ENCODE data around the gene C11orf68.

The C11orf68 gene

DNA sequence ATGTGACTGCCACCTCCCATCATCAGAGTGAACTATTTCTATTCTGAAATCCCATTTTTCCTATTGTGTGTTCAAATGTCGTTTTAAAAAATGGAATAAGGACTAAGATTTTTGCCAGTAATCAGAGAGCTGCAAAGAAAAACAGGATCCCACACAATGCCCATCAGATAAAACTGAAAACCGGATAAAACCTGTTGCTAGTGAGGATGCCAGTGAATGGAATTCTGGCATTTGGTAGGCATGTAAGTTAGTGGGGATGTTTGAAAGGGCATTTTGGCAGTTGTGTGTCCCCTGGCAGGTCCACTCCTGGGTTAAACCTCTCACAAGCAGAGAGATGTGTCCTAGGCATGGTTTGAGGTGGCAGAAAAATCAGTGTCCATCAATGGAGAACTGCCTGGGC, 6.5 kb upstream of the C11orf68 start:
- DNase-seq (ENCODE audit: low spot score): no peak
- ChIA-PET CTCF (no interaction called here), POLR2A (ENCODE audit: low non-redundant PET) (interaction anchor here (0.7 kb wide), 1 partner anchor 9 kb away, joined by 3 read pairs; no protein-coding TSS in a partner anchor)
- TF ChIP-seq, protein P1, sequence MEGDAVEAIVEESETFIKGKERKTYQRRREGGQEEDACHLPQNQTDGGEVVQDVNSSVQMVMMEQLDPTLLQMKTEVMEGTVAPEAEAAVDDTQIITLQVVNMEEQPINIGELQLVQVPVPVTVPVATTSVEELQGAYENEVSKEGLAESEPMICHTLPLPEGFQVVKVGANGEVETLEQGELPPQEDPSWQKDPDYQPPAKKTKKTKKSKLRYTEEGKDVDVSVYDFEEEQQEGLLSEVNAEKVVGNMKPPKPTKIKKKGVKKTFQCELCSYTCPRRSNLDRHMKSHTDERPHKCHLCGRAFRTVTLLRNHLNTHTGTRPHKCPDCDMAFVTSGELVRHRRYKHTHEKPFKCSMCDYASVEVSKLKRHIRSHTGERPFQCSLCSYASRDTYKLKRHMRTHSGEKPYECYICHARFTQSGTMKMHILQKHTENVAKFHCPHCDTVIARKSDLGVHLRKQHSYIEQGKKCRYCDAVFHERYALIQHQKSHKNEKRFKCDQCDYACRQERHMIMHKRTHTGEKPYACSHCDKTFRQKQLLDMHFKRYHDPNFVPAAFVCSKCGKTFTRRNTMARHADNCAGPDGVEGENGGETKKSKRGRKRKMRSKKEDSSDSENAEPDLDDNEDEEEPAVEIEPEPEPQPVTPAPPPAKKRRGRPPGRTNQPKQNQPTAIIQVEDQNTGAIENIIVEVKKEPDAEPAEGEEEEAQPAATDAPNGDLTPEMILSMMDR (conservative IDR thresholded peaks at IDR 0.05; ENCODE audit: low read depth): no peak
- H3K27ac ChIP-seq: no peak overlapping the region

DNA sequence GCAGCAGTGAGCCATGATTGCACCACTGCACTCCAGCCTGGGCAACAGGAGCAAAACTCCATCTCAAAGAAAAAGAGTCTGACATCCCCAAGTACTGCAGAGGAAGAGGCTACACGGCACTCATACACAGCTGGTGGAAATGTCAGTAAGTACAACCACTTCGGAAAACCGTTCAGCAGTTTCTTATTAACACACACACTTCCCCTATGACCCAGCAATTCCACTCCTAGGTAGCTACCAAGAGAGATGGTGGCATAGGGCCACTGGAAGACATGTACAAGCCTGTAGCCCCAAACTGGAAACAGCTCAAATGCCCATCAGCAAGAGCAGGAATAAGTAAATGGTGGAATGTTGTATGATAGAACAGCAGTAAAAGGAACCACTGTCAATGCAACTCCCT, 3.7 kb upstream of the C11orf68 start:
- peak overlapping the region; percentile 93 for H3K27ac ChIP-seq
- CTCF ChIA-PET: no interaction called here
- TF ChIP-seq, protein P1 (conservative IDR thresholded peaks at IDR 0.05; ENCODE audit: low read depth): no peak
- POLR2A ChIA-PET (ENCODE audit: low non-redundant PET): interaction anchor here (0.6 to 1.1 kb wide), 4 partner anchors 31 to 147 kb away, joined by 3 read pairs; no protein-coding TSS in a partner anchor
- no peak for DNase-seq (ENCODE audit: low spot score)

- ChIA-PET POLR2A (ENCODE audit: low non-redundant PET) (interaction anchor here (0.6 kb wide), 1 partner anchor 113 kb away, joined by 4 read pairs; no protein-coding TSS in a partner anchor), CTCF (interaction anchor here (0.6 to 1.2 kb wide), 3 partner anchors 35 to 101 kb away, joined by 3 to 5 read pairs (median 3); no protein-coding TSS in a partner anchor)
- TF ChIP-seq, protein P1 (conservative IDR thresholded peaks at IDR 0.05; ENCODE audit: low read depth): no peak
- peak overlapping the region; percentile 93 for H3K27ac ChIP-seq
- no peak for DNase-seq (ENCODE audit: low spot score)
Measured at GRCh38 chr11:65921876-65922275, 3.0 kb upstream of the C11orf68 start.

DNA sequence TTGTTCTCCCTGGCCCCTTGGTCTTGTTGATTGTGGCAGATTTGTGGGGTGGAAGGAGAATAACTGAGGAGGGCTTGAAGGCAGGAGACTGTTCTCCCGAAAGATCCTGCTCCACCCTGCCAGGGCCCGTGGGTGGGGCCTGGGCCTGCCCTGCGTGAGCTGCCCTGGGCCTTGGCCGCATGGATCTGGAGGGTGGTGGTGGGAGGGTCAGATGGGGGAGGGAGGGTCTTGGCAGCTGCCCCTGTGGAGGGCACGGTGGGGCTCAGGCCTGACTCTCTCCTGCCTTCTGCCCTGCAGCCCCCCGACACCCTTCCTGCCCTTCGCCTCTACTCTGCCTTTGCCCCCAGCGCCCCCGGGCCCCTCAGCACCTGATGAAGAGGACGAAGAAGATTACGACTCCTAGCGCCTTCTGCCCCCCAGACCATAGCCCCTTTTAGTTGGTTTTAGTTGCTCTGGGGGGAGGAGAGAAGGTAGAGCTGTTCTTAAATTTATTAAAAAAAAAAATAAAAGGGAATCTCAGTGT, 2.2 kb upstream of the C11orf68 start:
- DNase-seq (ENCODE audit: low spot score): no peak
- peak overlapping the region; percentile 93 for H3K27ac ChIP-seq
- TF ChIP-seq, protein P1 (conservative IDR thresholded peaks at IDR 0.05; ENCODE audit: low read depth): no peak
- ChIA-PET POLR2A (ENCODE audit: low non-redundant PET) (interaction anchor here (0.6 kb wide), 1 partner anchor 112 kb away, joined by 4 read pairs; no protein-coding TSS in a partner anchor), CTCF (interaction anchor here (0.6 to 1.2 kb wide), 3 partner anchors 34 to 68 kb away, joined by 3 to 5 read pairs (median 4); no protein-coding TSS in a partner anchor)

- DNase-seq (ENCODE audit: low spot score): no peak
- peak overlapping the region; percentile 93 for H3K27ac ChIP-seq
- CTCF ChIA-PET: interaction anchor here (0.6 to 1.2 kb wide), 2 partner anchors 35 to 69 kb away, joined by 4 to 5 read pairs; no protein-coding TSS in a partner anchor
- POLR2A ChIA-PET (ENCODE audit: low non-redundant PET): interaction anchor here (0.6 kb wide), 1 partner anchor 31 kb away, joined by 3 read pairs; no protein-coding TSS in a partner anchor
- TF ChIP-seq, protein P1 (conservative IDR thresholded peaks at IDR 0.05; ENCODE audit: low read depth): no peak
Measured at GRCh38 chr11:65920372-65920802, 1.5 kb upstream of the C11orf68 start.

GRCh38 chr11:65919573-65920371, 910 bp upstream of the C11orf68 start:
- peak overlapping the region; percentile 93 for H3K27ac ChIP-seq
- DNase-seq (ENCODE audit: low spot score): no peak
- CTCF ChIA-PET: no interaction called here
- POLR2A ChIA-PET (ENCODE audit: low non-redundant PET): interaction anchor here (0.6 kb wide), 1 partner anchor 30 kb away, joined by 3 read pairs; no protein-coding TSS in a partner anchor
- TF ChIP-seq, protein P1 (conservative IDR thresholded peaks at IDR 0.05; ENCODE audit: low read depth): no peak
